GM18498 (cell line): ENCODE results near the gene UCK2.
A peak's percentile ranks its signal among the peaks of the same experiment; 100 is the strongest.

Experiments
- ATAC-seq: cut with Tn5 transposase; IDR thresholded peaks from one replicate; pipeline ENCODE4 v1.9.1; 2021; ENCODE audit warnings: mild to moderate bottlenecking, moderate library complexity; ENCODE audit not compliant: unreplicated experiment

UCK2 gene

DNA sequence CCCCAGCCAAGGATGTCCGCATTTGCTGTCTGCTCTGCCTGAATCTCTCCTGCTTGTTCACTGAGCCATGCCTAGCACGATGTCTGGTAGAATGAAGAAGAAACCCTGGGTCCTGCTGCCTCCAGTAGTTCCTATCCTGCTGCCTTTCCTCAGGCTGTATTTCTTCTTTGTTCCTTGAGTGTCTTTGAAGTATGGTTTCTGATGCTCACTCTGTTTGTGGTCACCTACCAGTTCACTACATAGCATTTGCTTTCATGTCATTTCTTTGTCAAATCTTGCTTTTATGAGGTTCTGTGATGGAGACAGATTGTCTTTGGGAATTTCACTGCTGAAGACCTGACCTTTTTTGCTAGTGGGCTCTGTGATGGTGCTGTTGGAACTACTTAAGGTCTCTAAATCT, 5.9 kb downstream of the UCK2 start:
- no peak for ATAC-seq

DNA sequence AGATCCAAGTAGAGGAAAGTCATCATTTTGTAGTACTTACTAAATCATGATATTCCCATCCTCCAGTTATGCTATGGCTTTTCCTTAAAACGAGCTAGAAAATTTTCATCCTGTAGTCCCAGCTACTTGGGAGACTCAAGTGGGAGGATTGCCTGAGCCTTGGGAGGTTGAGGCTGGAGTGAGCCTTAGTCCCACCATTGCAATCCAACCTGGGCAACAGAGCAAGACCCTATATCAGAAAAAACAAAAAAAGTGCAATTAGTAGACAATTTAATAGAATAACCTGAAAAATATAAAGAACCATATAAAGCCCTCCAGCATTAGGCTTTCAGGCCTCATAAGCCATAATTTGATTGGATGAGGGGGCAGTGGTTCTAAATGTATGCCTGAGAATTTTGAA, 6.8 kb downstream of the UCK2 start:
- ATAC-seq = no peak

DNA sequence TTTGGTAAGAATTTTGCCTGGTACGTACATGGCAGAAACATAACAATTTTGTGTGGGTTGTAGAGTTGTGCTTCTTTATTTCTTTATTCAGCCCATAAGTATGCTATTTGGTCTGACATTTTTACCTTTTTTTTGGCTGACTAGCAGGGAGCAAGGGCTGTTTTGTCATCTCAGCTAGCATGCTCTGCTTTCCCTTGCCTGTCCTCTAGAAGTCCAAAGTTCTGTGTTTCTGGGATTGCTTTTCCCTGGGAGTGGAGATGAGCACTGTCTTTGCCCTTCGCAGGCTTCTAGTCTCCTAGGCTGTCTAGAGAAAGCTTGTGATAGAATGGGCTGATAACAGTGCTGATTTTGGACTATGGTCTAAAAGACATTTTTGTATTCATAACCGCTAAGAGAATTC, 7.5 kb downstream of the UCK2 start:
- no peak for ATAC-seq

DNA sequence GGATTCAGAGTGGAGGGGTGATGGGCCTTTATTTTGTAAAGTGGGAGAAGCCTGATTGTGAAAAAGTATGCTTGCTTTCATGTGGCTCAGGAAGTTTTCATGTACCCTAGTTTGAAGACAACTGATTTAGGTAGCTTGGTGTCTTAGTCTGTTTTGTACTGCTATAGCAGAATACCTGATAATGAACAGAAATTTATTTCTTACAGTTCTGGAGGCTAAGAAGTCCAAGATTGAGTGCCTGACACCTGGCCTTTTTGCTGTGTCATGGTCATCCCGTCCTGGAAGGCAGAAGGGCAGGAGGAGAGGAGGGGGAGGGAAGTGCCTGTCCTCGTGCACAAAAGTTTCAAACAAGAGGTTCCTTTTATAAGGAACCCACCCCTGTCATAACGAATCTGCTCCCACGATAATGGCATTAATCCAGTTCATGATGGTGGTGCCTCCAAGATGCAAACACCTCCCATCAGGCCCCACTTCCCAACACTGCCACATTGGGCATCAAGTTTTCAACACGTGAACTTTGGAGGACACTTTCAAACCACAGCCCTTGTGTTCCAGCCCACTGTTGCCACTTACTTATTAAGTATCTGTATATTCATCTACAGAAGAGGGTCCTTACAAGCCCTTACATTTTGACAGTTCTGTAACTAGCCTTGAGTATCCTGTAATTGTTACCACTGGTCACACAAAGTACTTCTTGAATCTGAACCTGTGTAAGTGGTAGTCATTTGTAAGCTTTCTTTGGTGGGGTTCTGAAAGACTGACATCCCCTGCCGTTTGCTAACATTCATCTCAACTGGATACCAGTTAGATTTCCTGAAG, 9.5 kb downstream of the UCK2 start:
- ATAC-seq = no peak

DNA sequence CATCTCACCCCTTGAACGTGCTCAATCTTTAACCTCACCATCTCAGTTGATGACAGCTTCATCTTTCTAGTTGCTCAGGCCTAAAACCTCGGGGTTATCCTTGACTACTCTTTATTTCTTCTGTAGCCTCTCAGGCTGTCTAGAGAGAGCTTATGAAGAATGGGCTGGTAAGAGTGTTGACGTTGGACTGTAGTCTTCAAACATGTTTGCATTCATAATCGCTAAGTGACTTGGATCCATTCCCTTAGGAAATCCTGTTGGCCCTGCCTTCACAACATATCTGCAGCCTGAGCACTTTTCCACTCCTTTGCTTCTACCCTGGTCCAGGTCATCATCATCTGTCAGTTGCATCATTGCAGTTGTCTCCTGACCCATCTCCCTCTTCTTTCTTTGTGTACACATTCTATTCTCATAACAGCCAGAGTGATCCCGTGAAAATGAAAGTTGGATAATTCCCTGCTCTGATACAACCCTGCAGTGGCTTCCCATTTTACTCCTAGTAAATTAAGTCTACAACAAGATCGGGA, 10.5 kb downstream of the UCK2 start:
- ATAC-seq = no peak

DNA sequence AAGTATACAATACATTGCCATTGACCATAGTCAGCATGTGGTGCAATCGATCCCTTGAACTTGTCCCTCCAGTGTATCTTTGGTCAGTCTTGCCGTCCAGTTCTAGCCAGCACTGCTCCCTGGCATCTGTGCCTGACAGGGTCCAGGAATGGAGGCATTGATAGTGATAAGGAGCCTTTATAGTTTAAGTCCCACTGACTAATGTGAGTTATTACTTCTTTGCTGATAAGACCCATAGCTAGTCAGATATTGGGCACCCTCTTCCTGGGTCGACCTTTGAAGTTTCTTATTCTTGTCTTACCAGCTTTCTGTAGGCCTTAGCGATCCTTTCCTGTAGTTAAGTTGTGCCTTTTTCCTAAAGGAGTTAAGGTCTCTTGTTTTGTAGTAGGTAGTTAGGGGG, 13.0 kb downstream of the UCK2 start:
- ATAC-seq = no peak

DNA sequence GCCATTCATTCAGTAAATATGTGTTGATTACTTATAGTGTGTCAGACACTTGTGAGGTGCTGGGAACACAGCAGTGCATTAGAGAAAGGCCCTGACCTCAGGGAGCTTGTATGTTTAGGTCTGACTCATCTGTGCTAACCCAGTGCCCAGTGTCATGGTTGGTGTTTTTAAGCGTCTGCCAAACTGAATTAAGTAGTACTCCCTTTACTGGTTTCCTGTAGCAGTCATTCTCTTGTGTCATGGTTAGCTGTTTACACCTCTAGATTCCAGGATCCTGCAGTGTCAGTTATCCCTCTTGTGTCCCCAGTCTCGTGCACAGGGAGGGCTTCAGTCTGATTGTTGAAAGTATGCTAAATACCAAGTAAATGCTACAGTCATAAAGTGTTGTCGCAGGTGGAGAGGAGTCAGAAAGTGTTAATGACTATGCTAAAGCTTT, 14.2 kb downstream of the UCK2 start:
- ATAC-seq = peak; percentile 36

DNA sequence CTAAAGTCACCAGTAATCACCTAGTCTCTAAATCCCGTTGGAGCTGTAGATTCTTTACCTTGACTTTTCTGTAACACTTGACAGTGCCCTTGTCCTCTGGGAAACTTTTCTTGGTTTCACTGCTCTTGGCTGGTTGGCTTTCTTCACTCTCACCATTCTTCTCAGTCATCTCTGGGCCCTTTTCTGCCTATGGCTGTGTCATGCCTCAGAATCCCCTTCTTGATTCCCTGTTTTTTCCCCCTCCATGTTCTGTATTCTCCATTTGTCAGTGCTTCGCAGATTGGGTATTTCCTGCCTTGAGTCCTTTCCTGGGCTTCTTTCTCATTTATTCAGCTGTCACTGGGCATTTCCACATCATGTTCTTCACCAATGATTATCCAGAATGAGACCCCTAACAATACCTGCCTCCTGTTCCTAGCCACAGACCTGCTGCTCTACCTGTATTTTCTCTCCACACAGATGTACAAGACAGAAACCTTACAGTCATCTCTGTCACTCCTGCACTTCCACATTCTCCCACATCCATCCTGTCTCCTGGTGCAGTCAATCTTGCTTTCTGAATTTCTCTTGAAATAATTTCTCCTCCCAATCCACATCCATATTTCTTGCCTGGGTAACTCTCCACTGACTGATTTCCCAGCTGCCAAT, 14.7 kb downstream of the UCK2 start:
- peak; percentile 24 for ATAC-seq

DNA sequence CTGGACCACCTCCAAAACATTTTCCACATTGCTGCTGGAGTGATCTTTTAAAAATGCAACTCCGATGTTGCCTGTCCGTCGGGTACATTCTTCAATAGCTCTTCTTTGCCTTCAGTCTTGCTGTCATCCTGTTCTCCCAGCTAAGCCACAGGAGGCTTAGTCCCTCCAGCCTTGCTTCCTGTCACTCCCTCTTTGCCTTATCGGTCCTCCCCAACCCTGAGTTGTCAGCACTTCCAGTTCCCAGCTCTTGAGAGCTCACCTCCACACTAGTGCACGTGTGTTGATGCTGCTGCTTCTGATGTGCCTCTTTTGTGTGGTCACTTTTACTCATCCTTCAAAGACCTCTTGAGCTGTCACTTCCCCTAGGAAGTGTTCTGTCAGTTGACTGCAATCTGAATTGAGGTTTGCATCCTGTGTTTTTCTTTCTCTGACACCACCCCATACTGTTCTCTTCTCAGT, 15.3 kb downstream of the UCK2 start:
- ATAC-seq = peak; percentile 51

DNA sequence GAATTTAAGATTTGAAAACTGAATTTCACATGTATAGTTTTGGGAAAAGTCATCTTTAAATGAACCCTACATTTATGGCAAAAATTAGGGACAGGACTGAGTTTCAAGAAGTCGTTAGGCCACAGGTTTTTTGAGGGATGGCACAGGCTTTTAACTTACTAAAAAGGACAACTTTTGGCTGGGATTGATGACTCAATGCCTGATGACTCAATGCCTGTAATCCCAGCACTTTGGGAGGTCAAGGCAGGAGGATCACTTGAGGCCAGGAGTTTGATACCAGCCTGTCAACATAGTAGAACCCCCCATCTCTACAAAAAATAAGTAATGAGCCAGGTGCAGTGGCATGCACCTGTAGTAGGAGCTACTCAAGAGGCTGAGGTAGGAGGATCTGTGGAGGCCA, 15.9 kb downstream of the UCK2 start:
- ATAC-seq = no peak

DNA sequence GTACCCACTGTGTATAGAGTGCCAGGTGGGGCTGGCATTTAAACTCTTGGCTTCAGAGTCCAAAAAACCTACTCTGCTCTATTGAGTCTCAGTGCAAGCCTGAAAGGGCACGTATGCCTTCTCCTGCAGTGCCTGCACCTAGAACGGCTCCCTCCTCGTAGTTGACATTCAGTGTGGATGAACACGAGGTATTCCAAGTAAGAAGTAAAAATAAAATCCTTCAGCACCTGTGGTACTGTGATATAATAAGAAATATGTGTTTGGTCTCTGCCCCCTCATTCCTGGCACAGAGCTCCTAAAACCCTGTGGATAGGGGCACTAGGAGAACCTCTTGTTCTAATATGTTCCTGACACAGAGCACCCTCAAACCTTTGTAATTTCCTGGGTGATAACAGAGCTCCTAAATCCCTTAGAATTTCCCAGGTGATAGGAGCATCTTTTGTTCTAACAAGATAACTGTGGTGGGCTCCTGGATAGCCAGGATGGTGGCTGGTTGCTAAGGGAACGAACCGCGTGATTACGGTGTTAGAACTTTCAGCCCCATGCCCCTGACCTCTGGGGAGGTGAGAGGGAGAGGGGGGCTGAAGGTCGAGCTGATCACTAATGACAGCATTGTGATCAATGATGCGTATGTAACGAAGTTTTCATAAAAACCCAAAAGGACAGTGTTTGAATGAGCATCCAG, 16.8 kb downstream of the UCK2 start:
- ATAC-seq = no peak

DNA sequence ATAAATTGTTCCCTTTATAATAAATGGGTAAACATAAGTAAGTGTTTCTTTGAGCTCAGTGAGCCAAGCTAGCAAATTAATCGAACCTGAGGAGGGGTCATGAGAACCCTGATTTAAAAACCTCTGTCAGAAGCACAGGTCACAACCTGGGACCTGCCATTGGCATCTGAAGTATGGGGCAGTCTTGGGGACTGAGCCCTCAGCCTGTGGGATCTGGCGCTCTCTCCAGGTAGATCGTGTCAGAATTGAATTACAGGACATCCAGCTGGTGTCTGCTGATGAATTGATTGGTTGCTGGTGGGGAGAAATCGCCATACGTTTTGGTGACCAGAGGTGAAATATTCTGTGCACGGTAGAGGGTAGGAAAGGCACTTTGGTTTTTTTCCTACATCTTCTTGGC, 17.5 kb downstream of the UCK2 start:
- ATAC-seq = no peak

DNA sequence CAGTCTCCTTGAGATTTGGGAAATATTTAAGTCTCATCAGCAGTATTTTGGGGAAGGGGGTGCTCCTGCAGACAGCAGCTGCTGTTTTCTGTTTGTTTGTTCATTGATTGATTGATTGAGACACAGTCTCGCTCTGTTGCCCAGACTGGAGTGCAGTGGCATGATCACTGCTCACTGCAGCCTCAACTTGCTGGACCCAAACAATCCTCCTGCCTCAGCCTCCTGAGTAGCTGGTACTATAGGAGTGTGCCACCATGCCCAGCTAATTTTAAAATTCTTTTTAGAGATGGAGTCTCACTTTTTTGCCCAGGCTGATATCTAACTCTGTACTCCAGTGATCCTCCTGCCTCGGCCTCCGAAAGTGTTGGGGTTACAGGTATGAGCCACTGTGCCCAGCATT, 18.2 kb downstream of the UCK2 start:
- no peak for ATAC-seq

DNA sequence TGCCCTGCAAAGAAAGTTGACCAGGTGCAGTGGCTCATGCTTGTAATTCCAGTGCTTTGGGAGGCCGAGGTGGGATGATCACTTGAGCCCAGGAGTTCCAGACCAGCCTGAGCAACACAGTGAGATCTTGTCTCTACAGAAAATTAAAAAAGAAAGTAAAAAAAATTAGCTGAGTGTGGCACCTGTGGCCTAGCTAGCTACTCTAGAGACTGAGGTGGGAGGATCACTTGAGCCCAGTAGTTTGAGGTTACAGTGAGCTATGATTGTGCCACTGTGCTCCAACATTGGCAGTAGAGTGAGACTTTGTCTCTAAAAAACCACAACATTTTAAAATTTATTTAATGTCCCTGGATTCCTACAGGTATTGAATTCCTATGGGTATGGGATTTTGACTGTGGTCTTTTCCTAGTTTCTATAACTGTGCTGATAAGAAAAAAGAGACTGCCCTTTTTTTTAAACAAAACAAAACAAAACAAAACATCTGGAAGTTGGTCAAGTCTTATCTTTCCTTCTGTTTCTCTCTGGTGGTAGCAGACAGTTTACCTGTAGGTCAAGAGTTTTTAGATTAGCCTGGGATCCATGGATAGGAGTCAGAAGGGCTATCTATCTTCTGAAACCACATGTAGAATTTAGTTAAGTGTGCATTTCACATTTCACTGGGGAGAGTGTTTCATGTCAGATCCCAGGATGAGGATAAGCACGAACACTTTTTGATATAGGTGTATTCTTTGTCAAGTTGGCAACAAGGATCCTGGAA, 18.8 kb downstream of the UCK2 start:
- ATAC-seq = peak; percentile 54

DNA sequence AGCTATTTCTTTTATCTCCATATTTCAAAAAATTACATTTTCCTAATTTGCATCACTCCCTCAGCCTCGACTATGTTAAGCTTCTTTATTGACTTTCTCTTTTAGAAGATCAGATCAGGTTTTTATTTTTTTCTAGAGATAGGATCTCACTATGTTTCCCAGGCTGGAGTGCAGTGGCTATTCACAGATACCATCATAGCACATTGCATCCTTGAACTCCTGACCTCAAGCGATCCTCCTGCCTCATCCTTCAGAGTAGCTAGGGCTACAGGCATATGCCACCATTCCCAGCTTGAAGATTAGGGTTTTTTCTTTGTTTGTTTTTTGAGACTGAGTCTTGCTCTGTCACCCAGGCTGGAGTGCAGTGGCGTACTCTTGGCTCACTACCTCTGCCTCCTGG, 20.1 kb downstream of the UCK2 start:
- no peak for ATAC-seq

DNA sequence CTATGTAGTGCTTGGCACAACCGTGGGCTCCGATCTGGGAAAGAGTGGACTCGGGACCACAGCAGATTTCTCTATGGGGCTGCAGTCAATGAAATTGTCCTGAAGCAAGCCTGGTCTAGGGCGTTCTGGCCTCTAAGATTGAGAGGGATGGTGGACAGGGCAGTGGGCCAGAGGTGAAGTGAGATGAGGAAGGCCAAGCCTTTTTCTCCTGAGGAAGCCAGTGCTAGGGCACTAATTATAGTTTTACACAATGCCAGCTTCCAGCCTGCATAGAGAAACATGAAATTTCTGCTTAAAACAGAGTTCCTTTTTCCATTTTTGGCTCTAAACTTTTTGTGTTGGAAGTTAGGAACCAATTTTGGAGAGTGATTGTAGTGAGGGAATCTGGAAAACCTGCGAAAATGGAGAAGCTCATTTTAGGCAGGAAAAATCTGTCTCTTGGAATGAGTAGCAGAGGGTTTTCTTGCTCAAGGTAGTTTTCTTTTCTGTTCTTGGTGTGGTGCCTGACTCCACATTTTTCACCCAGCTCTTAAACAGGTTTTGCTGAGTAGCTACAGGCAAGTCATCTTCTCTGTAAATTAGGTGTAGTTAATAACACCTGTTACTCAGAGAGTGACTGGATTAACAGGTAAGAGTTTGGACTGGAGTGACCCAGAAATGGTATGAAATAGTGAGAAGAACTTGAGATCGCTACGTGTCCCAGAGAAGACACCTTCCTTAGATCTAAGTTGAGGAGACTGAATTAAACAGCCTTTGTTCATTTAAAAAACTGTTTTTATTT, 22.1 kb downstream of the UCK2 start:
- ATAC-seq = no peak

DNA sequence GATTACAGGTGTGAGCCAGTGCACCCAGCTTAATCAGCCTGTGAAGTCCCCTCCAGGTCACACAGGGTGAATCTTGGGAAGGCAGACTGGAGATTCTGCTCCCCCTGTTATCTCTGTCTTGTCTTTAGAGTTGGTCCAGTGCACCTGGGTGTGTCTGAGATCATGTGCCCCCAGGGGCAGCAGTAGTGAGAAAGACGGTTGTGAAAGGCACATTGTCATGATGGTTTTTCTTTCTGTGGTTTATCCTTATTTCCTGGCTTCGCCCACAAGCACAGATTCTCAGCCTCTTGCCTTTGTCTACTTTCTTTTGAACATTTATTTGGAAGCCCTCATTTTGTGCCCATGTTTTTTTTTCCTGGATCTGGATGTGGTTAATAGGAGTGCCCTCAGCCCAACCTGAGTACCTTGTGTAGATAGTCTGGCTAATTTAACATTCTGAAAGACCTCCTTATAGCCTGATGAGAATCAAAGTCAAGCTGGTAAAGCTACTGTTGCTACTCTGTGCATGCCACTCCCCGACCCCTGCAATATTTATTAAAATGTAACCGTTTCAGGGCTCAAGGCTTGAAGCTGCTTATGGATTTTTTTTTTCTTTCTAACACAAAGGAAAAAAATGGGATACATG, 23.7 kb downstream of the UCK2 start:
- ATAC-seq = peak; percentile 79

DNA sequence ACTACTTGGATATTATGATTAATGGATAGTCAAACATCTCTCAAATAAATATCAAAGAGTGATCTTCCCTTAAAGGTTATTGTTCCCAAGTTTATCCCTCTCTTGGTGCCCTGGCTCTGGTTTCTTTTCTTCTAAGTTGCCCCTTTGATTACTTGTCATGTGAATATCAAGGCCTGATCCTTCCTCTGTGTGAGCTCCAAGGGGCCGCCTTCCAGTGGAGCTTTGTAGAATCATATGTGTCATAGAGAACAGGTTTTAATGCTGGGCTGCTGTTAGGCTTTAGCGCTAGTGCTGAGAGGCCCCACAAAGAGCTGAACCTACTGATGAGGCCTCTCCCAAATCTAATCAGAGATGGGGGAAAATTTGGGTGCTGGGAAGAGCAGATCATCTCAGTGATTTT, 25.5 kb downstream of the UCK2 start:
- no peak for ATAC-seq

DNA sequence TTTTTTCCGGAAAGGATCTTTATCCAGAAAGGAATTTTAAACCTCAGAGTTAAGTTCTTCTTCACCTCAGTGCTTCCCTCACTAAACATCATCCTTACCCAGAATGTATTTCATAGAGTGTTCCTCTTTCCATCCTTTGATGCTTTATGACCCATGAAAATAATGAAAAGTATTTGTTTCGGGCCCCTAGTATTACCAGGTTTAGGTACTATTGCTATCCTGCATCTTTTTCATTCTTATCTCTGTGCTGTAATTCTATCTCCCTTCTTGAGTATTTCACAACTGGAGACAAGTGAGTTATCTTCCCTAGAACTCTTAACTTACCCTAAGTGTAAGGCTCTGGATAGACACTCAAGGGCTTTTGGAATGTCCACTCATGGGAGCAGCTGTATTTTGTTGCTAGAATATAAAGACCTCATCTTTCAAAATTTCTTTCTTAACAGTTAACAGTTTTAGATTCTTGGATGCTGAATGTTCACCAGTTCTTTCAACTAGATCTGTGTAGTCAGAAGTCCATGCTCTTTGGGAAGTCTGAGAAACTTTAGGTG, 26.2 kb downstream of the UCK2 start:
- no peak for ATAC-seq
